Measurements from ENCODE around the gene EXOC6B. TPM values are rescaled to one million over a fixed set of nuclear protein-coding genes. Genes with fewer than 3 reads are reported as not detected.

The EXOC6B gene
- total and polyA plus RNA-seq, 2 of the 8 experiments (the other 6 are each of a cell fraction or from before 2014, with no cell fraction given), result 13.5 to 33.0 TPM

DNA sequence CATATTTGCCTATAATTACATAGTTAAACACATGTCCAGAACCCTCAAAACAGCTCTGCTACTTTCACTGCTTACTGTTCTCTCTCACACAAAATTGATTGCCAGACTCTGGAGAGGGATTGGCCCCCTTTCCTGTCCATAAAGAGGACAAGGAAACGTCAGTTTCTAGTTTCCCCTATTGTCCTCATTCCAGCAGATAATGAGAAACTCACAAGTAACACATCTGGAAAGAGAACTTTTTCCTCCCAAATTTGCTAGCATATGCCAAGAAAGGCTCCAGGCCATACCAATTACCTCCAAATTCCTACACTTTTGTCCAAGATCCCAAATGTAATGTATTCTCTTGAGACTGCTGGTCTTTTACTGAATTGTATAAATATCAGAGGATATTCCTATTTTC lies 200.5 kb downstream of the EXOC6B start (continued):
- TF ChIP-seq, protein P1, sequence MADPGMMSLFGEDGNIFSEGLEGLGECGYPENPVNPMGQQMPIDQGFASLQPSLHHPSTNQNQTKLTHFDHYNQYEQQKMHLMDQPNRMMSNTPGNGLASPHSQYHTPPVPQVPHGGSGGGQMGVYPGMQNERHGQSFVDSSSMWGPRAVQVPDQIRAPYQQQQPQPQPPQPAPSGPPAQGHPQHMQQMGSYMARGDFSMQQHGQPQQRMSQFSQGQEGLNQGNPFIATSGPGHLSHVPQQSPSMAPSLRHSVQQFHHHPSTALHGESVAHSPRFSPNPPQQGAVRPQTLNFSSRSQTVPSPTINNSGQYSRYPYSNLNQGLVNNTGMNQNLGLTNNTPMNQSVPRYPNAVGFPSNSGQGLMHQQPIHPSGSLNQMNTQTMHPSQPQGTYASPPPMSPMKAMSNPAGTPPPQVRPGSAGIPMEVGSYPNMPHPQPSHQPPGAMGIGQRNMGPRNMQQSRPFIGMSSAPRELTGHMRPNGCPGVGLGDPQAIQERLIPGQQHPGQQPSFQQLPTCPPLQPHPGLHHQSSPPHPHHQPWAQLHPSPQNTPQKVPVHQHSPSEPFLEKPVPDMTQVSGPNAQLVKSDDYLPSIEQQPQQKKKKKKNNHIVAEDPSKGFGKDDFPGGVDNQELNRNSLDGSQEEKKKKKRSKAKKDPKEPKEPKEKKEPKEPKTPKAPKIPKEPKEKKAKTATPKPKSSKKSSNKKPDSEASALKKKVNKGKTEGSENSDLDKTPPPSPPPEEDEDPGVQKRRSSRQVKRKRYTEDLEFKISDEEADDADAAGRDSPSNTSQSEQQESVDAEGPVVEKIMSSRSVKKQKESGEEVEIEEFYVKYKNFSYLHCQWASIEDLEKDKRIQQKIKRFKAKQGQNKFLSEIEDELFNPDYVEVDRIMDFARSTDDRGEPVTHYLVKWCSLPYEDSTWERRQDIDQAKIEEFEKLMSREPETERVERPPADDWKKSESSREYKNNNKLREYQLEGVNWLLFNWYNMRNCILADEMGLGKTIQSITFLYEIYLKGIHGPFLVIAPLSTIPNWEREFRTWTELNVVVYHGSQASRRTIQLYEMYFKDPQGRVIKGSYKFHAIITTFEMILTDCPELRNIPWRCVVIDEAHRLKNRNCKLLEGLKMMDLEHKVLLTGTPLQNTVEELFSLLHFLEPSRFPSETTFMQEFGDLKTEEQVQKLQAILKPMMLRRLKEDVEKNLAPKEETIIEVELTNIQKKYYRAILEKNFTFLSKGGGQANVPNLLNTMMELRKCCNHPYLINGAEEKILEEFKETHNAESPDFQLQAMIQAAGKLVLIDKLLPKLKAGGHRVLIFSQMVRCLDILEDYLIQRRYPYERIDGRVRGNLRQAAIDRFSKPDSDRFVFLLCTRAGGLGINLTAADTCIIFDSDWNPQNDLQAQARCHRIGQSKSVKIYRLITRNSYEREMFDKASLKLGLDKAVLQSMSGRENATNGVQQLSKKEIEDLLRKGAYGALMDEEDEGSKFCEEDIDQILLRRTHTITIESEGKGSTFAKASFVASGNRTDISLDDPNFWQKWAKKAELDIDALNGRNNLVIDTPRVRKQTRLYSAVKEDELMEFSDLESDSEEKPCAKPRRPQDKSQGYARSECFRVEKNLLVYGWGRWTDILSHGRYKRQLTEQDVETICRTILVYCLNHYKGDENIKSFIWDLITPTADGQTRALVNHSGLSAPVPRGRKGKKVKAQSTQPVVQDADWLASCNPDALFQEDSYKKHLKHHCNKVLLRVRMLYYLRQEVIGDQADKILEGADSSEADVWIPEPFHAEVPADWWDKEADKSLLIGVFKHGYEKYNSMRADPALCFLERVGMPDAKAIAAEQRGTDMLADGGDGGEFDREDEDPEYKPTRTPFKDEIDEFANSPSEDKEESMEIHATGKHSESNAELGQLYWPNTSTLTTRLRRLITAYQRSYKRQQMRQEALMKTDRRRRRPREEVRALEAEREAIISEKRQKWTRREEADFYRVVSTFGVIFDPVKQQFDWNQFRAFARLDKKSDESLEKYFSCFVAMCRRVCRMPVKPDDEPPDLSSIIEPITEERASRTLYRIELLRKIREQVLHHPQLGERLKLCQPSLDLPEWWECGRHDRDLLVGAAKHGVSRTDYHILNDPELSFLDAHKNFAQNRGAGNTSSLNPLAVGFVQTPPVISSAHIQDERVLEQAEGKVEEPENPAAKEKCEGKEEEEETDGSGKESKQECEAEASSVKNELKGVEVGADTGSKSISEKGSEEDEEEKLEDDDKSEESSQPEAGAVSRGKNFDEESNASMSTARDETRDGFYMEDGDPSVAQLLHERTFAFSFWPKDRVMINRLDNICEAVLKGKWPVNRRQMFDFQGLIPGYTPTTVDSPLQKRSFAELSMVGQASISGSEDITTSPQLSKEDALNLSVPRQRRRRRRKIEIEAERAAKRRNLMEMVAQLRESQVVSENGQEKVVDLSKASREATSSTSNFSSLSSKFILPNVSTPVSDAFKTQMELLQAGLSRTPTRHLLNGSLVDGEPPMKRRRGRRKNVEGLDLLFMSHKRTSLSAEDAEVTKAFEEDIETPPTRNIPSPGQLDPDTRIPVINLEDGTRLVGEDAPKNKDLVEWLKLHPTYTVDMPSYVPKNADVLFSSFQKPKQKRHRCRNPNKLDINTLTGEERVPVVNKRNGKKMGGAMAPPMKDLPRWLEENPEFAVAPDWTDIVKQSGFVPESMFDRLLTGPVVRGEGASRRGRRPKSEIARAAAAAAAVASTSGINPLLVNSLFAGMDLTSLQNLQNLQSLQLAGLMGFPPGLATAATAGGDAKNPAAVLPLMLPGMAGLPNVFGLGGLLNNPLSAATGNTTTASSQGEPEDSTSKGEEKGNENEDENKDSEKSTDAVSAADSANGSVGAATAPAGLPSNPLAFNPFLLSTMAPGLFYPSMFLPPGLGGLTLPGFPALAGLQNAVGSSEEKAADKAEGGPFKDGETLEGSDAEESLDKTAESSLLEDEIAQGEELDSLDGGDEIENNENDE (IDR thresholded peaks at IDR 0.05; ENCODE audit: insufficient replicate concordance, low read length), result no peak
- no peak for TF ChIP-seq NRF1 (IDR thresholded peaks at IDR 0.05; ENCODE audit: low read depth, low read length)
- no peak for TF ChIP-seq YY1 (IDR thresholded peaks at IDR 0.05; ENCODE audit: low read depth, low read length)
- TF ChIP-seq PHF8 (conservative IDR thresholded peaks at IDR 0.05; ENCODE audit: low read depth, low read length), result no peak
- TF ChIP-seq, protein P2, sequence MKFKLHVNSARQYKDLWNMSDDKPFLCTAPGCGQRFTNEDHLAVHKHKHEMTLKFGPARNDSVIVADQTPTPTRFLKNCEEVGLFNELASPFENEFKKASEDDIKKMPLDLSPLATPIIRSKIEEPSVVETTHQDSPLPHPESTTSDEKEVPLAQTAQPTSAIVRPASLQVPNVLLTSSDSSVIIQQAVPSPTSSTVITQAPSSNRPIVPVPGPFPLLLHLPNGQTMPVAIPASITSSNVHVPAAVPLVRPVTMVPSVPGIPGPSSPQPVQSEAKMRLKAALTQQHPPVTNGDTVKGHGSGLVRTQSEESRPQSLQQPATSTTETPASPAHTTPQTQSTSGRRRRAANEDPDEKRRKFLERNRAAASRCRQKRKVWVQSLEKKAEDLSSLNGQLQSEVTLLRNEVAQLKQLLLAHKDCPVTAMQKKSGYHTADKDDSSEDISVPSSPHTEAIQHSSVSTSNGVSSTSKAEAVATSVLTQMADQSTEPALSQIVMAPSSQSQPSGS (IDR thresholded peaks at IDR 0.05; ENCODE audit: low read length), result no peak
- TF ChIP-seq RXRA (IDR thresholded peaks at IDR 0.05; ENCODE audit: insufficient read depth, low read depth, low read length), result no peak
- no peak for TF ChIP-seq TEAD4 (IDR thresholded peaks at IDR 0.05; ENCODE audit: low read depth, low read length)
- no peak for TF ChIP-seq JUN (IDR thresholded peaks at IDR 0.05; ENCODE audit: low read depth, low read length)
- TF ChIP-seq CEBPB (IDR thresholded peaks at IDR 0.05; ENCODE audit: low read depth, low read length), result no peak
